Activated CD8-positive, alpha-beta memory T cell treated with anti-CD3 and anti-CD28 coated beads, Interleukin-2, amount 50 U/mL, for 24 hours (primary cell): ENCODE results near the gene NPC2.
"Not testable (repeated sequence)": the region's sequence is repeated elsewhere in the genome, so short reads cannot be mapped to it uniquely, and the experiment has no call there.

ENCODE experiments used
- DNase-seq: peaks from one replicate; pipeline ENCODE4 v3.0.0-alpha.2; 2020; ENCODE audit errors: extremely low read depth

NPC2 gene

DNA sequence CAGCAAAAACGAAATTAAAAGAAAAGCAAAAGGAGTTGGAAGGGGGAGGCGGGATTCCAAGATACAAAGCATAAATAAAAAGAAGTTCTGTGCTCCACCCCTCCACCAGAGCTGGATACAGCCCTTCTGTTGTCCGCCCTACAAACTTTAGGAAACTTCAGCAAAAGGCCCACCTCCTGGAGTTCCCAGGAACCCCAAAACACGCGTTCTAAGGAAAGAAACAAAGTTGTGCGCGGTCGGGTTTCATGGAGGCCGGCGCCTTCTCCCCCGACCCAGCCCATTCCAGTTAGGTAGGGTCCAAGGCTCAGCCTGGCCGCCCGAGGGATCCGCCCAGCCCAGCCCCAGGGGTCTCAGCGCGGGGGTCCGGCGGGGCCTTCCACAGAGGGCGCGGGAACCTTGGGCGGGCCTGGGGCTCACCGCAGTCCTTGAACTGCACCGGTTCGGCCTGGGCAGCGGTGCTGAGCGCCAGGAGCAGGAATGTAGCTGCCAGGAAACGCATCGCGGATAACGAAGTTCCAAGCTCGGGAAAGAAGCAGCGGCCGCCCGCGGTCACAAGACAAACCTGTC, at the start of gene NPC2:
Gene NPC2 (minus strand): TSS at position 530 of the 567 bp plus-strand sequence. CDS start 31 bp downstream, at position 499.
- DNase-seq = no peak

DNA sequence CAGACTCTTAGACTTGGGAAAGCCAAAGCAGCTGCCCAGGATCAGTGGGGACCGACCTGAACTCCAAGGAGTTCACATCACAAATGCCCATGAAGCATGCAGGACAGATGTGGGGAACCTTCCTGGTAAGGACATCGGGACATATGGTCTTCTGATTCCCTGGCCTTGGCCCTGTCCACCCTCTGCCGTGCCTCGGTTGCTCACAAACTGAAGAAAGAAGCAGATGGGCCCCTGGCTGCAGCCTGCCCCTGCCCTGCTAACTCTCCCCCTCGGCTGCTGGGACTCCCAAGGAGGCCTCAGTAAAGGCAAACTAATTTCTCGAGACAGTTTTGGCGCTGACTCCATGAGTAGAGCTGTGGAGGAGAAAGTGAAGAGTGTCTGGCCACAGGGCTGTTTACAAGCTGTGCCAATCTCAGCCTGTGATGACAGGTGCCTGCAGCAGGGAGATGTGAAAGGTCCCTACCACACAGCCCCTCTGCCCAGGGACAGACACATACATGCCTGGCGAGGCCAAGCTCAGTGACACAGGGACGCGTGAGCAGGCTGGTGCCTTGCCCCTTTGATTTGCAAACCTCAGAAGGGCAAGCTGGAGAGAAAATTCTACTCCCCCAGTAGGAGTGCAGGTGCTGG, 49.1 kb upstream of the NPC2 start:
- DNase-seq = no peak

DNA sequence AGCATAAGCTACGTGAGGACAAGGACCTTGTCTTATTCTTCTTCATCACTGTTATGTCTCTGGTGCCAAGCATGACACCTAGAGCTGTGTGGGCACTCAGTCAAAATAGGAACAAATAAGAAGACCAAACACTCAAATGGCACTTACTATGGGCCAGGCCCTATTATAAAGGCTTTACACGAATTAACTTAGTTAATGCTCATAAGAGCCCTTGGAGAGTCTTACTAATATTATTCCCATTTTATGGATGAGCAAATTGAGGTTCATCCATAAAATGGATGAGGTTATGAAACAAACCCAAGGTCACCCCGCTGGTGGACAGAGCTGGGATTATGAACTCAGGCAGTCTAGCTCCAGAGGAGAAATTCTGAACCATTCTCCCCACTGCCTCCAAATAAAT, 48.1 kb upstream of the NPC2 start:
- DNase-seq = no peak

DNA sequence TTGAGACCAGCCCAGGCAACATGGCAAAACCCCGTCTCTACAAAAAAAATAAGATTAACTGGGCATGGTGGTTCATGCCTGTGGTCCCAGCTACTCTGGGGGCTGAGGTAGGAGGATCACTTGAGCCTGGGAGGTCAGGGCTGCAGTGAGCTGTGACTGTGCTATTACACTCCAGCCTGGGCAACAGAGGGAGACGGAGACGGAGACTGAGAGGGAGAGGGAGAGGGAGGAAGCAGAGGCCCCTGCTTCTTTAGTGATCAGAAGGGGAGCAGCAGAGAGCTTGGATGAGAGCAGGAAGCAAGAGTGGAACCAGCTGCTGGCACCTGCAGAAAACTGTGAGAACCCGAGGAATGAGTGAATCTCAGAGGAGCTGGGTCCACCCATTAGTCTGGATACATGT, 46.4 kb upstream of the NPC2 start:
- DNase-seq = no peak

DNA sequence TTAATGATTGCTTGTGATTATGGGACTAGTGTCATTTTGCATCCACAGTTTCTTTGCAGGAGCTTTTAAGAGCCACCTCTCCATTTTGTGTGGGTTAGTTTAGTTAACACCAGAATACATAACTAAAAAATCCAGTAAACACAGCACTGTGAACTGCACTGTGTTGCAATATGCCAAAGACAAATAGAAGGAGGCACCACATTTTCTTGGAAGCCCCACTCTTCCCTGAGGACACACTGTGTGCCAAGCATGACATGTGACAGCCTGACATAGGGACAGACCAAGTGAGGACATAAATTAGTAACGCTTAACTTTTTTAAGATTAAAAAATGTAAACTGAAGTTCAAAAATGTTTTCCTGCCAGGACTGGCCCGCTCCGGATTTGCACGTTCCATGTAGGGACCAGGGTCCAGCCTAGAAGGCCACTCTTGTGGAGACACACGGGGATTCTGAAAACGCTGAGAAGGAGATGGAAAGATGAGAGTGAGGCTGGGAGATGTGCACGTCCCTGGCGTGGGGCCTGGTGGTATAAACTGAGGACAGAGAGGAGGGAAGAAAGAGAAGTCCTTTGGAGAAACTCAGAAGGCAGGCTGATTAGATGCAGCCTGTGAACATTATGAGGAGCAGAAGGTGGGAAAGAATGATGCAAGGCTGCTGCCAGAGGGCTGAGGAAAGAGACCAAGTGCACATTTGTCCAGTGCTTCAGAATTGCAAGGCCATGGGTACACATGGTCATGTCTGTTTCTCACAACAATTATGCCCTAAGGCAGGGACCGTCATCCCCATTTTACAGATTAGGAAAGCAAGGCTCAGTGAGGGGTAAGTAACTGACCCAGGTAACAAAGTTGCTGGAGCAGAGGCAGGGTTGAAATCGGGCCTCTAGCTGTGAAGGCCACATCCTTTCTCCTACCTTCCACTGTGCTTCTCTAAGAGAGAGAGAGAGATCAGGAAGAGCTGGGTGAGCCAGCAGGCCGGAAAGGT, 45.6 kb upstream of the NPC2 start:
- DNase-seq = no peak

DNA sequence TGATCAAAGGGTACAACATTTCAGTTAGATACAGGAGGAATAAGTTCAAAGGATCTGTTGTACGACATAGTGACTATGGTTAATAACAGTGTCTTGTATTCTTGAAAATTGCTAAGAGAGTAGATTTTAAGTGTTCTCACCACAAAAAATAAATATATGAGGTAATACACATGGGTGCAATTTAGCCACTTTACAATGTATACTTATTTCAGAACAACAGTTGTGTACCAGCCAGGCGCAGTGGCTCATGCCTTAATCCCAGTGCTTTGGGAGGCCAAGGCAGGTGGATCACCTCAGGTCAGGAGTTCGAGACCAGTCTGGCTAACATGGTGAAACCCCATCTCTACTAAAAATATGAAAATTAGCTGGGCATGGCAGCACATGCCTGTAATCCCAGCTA, 43.2 kb upstream of the NPC2 start:
- not testable (repeated sequence) for DNase-seq

DNA sequence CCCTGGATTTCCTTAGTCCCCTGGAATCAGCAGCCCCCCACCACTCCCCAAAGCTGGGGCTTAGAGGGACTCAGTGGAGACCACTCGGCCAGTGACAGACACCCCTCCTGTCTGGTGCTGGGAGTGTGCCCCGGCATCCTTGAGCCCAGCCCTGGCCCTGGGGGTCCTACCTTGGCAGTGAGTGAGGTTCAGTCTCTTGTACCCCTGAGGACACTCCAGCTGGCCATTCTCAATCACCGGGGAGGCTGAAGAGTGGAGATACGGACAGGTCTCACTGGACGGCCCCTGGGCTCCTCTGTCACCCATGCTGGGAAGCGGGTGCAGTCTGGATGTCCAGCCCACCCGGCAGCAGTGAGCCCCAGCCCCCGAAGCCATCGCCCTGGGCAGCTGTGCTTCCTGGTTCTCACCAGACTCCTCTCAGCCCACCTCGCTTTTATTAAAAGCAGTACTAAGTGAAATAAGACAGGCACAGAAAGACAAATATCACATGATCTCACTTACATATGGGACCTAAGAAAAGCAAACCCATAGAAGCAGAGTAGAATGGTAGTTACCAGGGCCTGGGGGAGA, 42.7 kb upstream of the NPC2 start:
- no peak for DNase-seq

DNA sequence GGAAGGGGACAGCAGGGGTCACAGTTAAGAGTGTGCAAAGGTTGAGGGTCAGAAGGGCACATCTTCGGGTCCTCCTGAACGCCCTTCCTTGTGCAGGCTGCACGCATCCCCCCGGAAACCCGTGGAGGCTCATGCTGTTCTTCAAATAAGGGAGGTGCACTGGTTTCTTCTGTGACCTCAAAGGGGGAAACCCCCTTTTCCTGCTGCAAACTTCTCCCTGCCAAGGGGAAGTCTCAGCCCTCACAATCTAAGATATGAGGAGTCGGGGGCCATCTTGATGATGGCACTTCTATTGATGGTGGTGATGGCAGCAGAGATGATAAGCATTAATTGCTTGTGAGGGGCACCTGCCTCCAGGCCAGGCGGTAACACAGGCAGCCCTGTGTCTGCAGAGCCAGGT, 40.5 kb upstream of the NPC2 start:
- DNase-seq = no peak

DNA sequence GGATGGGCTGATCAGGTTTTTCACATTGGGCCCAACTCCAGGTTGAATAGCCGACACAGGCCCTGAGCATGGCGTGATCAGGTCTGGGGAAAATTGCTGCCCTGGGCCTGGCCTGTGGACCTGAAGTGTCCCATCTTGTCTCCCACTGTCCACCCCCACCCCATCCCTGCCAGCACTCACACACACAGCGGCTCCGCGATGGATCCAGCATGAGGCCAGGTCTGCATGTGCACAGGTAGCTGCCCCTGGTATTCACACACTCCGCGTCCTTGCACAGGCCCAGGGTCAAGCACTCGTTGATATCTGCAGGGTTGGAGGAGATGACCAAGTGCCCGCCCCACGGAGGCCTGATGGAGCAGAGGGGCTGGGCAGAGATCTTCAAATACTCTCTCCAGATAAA, 39.1 kb upstream of the NPC2 start:
- no peak for DNase-seq

DNA sequence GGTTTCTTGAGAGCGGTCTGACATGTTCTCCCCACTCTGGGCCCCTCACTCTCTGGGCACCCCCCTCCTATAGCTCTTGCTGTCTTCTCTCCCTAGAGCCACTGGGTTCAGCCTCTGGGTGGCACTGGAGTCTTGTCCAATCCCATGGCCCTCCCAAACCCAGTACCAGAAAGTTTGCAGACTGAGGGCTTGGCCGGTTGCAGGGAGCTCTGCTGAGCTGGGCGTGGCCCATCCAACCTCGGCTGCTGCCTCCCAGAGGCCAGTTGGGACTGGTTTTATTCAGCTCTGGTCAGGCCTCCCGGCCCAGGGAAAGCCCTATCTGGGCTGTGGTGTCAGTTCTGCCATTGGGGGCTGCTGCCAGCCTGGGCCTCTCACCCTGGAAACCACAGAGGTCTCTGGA, 38.4 kb upstream of the NPC2 start:
- DNase-seq = no peak

DNA sequence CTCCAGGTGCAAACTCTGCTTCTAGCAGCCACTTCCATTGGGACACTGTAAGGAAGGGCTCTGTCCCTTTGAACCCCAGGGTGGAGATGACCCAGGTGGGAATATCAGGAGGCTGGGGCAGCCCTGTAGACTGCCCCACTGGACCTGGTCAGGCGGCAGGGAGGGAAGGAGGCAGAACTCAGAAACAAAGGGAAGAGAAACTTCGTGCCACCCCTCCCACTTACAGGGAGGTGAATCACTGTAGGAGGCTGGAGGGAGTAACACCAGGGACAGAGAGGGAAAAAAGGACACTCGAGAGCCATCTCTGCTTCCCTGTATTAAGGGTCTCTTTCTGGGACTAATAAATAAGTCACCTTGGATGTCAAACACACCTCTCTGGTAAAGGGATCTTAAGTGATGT, 37.9 kb upstream of the NPC2 start:
- DNase-seq = no peak

DNA sequence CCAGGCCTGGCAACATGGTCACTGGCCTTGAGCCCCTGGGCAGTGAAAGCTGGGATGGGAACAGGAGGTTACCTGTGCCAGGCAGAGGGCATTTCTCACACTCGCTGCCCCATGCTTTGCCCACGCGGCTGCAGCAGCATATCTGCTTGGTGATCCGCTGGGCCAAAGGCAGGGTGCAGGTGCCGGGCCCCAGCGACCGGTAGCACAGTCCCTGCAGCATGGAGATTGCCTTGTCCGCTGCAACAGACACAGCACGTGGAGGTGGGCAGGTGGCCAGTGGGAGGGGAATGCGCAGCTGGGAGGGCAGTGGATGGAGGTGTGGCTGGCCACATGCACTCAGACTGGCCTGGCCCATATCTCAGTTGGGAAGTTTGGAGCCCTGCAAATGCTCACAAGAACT, 35.8 kb upstream of the NPC2 start:
- DNase-seq = no peak

DNA sequence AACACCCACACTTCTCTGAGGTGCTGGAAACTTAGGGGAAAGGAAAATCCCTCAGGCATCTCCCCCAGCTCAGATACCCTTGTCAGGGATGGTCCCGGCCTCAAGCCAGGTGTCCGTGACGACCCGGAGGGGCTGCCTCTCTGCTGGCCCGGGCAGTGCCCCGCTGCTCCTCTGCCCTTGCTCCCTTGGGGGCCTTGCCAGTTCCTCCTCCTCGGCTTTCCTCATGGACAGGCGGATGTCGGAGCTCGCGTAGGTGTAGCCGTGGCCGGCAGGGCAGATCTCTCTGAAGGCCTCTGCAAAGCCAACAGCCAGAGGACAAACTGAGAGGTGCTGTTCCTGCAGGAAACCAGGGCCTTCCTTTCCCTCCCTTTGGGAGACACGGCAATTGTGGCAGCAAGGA, 35.3 kb upstream of the NPC2 start:
- no peak for DNase-seq

DNA sequence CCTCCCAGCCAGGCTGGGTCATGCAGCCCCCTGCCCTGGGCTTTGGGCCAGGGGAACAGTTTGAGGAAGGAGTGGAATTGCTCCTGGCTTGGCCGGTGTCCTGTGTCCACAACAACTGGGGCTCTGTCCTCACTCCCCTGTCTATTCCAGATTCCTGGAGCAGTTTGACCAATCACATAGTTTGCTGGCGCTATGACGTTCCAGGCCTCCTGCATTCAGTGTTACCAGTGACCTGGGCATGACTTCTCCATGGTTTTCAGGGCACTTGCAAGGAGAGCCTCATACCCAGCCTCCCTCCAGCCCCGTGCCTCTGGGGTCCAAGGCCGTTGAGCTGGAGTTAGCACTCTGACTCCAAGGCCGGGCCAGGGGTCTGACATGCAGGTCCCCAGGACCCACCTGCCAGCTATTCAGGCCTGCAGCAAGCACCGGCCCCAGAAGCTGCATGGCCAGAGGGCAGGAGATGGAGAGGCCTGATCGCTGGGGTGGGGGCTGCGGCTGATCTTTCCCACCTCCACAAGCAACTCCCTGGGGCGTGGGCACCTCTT, 34.7 kb upstream of the NPC2 start:
- DNase-seq = no peak

DNA sequence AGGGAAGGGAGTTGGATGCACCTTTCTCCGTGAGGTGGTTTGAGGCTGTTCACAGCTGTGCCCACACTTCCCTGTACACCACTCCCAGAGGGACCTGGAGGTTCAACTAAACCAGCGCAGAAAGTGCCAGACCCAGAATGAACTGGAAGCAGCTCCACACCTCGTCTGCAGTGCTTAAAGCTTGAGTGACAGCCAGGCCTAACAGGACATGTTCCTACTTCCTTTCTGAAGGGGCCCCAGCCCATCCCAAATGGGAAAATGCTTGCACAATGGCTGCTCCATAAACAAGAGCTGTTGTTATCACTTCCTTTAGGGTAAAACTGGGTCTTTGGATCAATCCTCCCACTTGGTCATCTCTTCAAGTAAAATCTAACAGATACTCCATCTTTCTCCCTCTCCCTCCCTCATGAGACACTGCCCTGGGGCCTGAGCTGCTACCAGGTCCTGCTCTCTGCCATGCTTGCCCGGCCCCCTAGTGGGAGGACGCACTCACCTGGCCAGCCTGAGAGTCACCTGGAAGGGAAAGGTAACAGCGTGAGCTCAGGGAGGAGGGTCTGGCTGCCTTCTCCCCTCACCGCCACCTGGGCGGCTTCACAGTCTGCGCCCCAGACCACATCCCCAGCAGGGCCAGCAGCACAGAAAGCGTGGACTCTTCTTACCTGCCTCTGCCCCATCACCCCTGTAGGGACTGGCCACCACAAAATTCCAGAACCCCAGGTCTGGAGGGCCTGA, 33.9 kb upstream of the NPC2 start:
- DNase-seq = no peak

DNA sequence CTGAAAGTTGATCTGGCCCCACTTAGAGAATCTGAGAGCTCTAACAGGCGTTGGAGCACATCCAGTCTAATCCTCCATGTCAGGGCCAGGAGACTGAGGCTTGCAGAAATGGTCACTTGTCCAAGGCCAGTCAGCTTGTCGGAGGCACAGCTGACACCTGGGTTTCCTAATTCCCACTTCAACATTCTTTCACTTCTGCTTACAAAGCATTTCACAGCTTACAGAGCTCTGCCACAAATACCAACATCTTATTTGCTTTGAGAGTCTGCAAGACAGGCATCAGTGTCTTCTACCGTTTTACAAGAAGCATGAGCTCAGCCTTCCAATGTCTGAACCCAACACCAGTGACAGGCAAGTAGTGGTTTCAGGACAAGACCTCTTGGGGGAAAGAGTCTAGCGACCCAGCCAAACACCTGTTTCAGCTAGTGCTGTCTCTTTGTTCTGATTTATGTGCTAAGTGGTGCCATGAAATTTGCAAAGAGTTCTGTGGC, 32.3 kb upstream of the NPC2 start:
- no peak for DNase-seq

DNA sequence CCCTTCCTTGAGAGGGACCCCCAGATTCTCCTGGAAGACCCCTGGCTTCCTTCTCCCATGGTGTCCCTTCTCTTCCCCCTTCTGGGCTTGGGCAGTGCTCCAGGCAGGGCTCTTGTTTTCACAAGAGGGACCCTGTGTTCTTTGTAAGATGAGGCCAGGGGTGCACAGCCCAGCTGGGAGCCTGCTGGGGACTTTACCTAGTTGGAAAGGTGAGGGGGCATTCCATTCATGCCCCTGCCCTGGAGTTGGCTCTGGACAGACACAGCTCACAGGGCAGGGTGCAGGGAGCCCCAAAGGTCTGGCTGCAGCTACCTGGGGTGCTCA, 31.7 kb upstream of the NPC2 start:
- no peak for DNase-seq

DNA sequence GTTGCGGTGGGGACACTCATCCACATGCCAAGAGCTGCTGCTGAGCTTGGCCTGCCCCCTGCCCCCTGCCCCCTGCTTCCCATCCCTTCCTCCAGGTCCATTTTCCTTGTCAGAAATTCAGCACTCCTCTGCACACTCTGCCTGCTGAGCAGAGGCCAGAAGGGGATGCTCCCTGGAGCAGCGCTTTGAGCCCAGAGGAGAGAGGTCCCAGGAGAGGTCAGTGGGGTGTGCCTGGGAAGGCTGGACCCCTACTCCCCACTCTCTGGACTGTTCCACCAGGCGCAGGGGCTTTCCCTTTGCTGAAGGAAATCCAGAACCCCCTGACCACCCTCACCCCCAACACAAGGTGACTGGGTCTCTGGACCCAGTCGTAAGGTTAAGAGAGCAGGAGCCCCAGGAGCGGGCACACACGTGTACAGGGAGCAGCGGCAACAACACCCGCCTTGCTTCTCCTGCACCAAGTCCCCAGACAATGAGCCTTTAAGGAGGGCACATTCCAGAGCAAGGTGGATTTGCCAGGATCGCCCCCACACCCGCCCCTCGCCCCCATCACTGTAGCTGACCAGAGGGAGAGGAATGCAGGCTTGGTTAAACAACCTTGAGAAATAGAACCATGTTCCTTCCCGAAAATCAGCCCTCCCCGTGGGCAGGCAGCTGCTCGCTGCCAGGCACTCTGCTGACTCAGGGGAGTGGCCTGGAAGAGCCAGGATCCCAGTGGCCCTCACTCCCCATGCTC, 31.1 kb upstream of the NPC2 start:
- no peak for DNase-seq

DNA sequence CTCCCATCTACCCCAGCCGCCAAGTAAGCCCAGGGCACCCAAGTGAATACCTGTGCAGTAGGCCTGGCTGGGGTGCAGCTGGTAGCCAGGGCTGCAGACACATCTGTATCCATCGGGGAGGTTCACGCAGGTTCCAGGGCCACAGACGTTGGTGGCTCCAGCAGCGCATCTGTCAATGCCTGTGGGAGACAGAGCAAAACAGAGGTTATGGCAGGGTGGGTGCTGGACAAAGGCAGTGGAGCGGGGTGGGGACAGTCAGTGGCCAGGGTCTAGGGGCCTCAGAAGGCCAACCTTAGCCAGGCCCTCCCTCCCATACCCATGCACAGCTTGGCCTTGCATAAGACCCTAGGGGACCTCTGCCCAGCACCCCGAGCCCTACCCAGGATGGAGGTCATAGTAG, 29.6 kb upstream of the NPC2 start:
- DNase-seq = no peak

DNA sequence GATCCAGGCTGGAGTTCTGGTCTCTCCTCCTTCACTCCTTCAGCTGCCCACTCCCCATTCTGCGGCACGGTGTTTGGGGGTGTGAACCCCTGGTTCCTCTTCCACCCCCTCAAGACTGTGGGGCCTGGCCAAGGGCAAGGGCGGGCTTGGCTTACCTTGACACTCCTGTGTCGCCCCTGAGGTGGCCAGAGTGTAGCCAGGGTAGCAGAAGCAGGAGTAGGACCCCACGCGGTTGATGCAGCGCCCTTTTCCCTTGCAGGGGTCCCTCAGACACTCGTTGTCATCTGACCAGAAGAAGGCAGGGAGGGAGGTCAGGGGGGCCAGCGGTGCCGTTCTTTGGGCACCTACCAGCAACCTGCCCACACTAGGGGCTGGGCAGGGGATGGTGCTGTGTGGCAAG, 28.7 kb upstream of the NPC2 start:
- DNase-seq = no peak
